GM23338 (cell line): ENCODE measurements around the gene PLIN4. TPM values are rescaled to one million over a fixed set of nuclear protein-coding genes. Genes with fewer than 3 reads are reported as not detected.
A peak's percentile ranks its signal among the peaks of the same experiment; 100 is the strongest.

Source experiments
- ATAC-seq: fragments of 200-7000 bp; cut with Tn5 transposase; 3 replicates; pipeline ENCODE4 v1.9.1; 2020
- DNase-seq: peaks from one replicate; pipeline ENCODE4 v3.0.0-alpha.2; 2015; ENCODE audit warnings: low spot score
- H2AFZ ChIP-seq: fragments of 200-600 bp; sonication (generic); 2 replicates; pipeline ENCODE4 v1.8.0; 2016; ENCODE audit warnings: antibody characterized with exemption, mild to moderate bottlenecking, moderate library complexity
- H3F3A ChIP-seq: fragments of 200-600 bp; sonication (generic); replicated peaks from 2 replicates; pipeline ENCODE4 v1.8.0; 2017; ENCODE audit warnings: antibody characterized with exemption, mixed run types, low read depth
- H3K27ac ChIP-seq: fragments of 200-600 bp; sonication (generic); 2 replicates; pipeline ENCODE4 v1.6.1; 2016; ENCODE audit warnings: low read depth
- H3K27me3 ChIP-seq: fragments of 200-600 bp; sonication (generic); 2 replicates; pipeline ENCODE4 v1.8.0; 2016; ENCODE audit warnings: mild to moderate bottlenecking, mixed run types, moderate library complexity; ENCODE audit not compliant: insufficient read depth
- H3K36me3 ChIP-seq: fragments of 200-600 bp; sonication (generic); 2 replicates; pipeline ENCODE4 v1.8.0; 2016; ENCODE audit warnings: mild to moderate bottlenecking; ENCODE audit not compliant: insufficient read depth
- H3K4me1 ChIP-seq: fragments of 200-600 bp; sonication (generic); 2 replicates; pipeline ENCODE4 v1.8.0; 2016; ENCODE audit warnings: mild to moderate bottlenecking, moderate library complexity; ENCODE audit not compliant: insufficient read depth
- H3K4me2 ChIP-seq: fragments of 200-600 bp; sonication (generic); 2 replicates; pipeline ENCODE4 v1.7.1; 2017; ENCODE audit warnings: mixed run types
- H3K4me3 ChIP-seq: fragments of 200-600 bp; sonication (generic); 2 replicates; pipeline ENCODE4 v1.6.1; 2016; ENCODE audit warnings: mixed run types
- H3K79me2 ChIP-seq: fragments of 200-600 bp; sonication (generic); replicated peaks from 2 replicates; pipeline ENCODE4 v1.8.0; 2017; ENCODE audit warnings: mild to moderate bottlenecking; ENCODE audit not compliant: insufficient read depth
- H3K9me2 ChIP-seq: fragments of 200-600 bp; sonication (generic); 2 replicates; pipeline ENCODE4 v1.8.0; 2017; ENCODE audit not compliant: insufficient read depth
- H4K20me1 ChIP-seq: fragments of 200-600 bp; sonication (generic); replicated peaks from 2 replicates; pipeline ENCODE4 v1.8.0; 2017; ENCODE audit warnings: mild to moderate bottlenecking; ENCODE audit not compliant: insufficient read depth
- H3K27ac Mint-ChIP-seq: 2 replicates; pipeline ENCODE4 v1.8.0; 2020; ENCODE audit warnings: inconsistent platforms, mild to moderate bottlenecking, moderate library complexity, mixed read lengths
- H3K27me3 Mint-ChIP-seq: 3 replicates; pipeline ENCODE4 v1.8.0; 2022; ENCODE audit warnings: low read depth, mild to moderate bottlenecking, moderate library complexity, mixed read lengths, inconsistent platforms; ENCODE audit not compliant: insufficient read depth, poor library complexity
- H3K36me3 Mint-ChIP-seq: 3 replicates; pipeline ENCODE4 v1.8.0; 2021; ENCODE audit warnings: low read depth, mild to moderate bottlenecking, inconsistent platforms, moderate library complexity, mixed read lengths
- H3K4me1 Mint-ChIP-seq: 3 replicates; pipeline ENCODE4 v1.8.0; 2020; ENCODE audit warnings: mild to moderate bottlenecking, inconsistent platforms, mixed read lengths
- H3K4me3 Mint-ChIP-seq: 3 replicates; pipeline ENCODE4 v1.8.0; 2021; ENCODE audit warnings: moderate library complexity, mild to moderate bottlenecking, inconsistent platforms, mixed read lengths
- H3K9me3 Mint-ChIP-seq: 3 replicates; pipeline ENCODE4 v1.8.0; 2020; ENCODE audit warnings: moderate library complexity, mild to moderate bottlenecking, inconsistent platforms, mixed read lengths
- CREB1 ChIP-seq: fragments of 250-450 bp; sonication (Bioruptor Pico); IDR thresholded peaks from 2 replicates; pipeline ENCODE4 v1.5.0; 2020; ENCODE audit warnings: low read depth, mild to moderate bottlenecking, moderate library complexity
- EZH2 ChIP-seq: fragments of 200-600 bp; sonication (generic); IDR thresholded peaks from one replicate; pipeline ENCODE4 v1.8.0; 2017; ENCODE audit warnings: antibody characterized with exemption, mild to moderate bottlenecking, low read depth; ENCODE audit not compliant: unreplicated experiment
- EZH2phosphoT487 ChIP-seq: fragments of 200-600 bp; sonication (generic); IDR thresholded peaks from one replicate; pipeline ENCODE4 v1.8.1; 2018; ENCODE audit warnings: antibody characterized with exemption; ENCODE audit not compliant: unreplicated experiment
- JUNB ChIP-seq: IDR thresholded peaks from one replicate; pipeline ENCODE4 v1.6.1; 2016; ENCODE audit warnings: antibody characterized with exemption; ENCODE audit not compliant: unreplicated experiment
- ZNF114 ChIP-seq: fragments of 250-450 bp; sonication (Bioruptor Pico); IDR thresholded peaks from 2 replicates; pipeline ENCODE4 v1.5.0; 2020; ENCODE audit warnings: mild to moderate bottlenecking, moderate library complexity
- ZNF331 ChIP-seq: fragments of 250-450 bp; sonication (Bioruptor Pico); IDR thresholded peaks from 2 replicates; pipeline ENCODE4 v1.5.0; 2020; ENCODE audit warnings: low read depth, mild to moderate bottlenecking, moderate library complexity
- polyA plus RNA-seq: library from polyadenylated mRNA; unstranded; fragments of >200 nt; fragmentation: Nextera tagmentation; extraction: Ambion mirVana; gene quantifications from 2 replicates; pipeline ENCODE4 v1.2.1, GENCODE V29; 2016
- total RNA-seq: library from RNA; depleted of rRNA; stranded (reverse); fragments of >200 nt; shearing (Covaris generic); gene quantifications from 2 replicates; pipeline ENCODE4 v1.2.3, GENCODE V29; 2014
- TF ChIP-seq, protein P1 (sequence below): IDR thresholded peaks from one replicate; pipeline ENCODE4 v1.6.1; 2018; ENCODE audit warnings: antibody characterized with exemption; ENCODE audit not compliant: unreplicated experiment
- TF ChIP-seq, protein P2 (sequence below), 2 experiments: fragments of 200-600 bp in 1 of 2; sonication (generic) in 1 of 2; conservative IDR thresholded peaks; 2 replicates each; pipeline versions ENCODE4 v1.5.1 to v1.6.1; 2016 to 2017; ENCODE audit warnings: antibody characterized with exemption in 2 of 2, low read depth in 2 of 2, mild to moderate bottlenecking in 2 of 2, moderate library complexity in 1 of 2

PLIN4 gene
- total and polyA plus RNA-seq, 2 experiments from 2014 or later = 0.19 to 0.59 TPM

DNA sequence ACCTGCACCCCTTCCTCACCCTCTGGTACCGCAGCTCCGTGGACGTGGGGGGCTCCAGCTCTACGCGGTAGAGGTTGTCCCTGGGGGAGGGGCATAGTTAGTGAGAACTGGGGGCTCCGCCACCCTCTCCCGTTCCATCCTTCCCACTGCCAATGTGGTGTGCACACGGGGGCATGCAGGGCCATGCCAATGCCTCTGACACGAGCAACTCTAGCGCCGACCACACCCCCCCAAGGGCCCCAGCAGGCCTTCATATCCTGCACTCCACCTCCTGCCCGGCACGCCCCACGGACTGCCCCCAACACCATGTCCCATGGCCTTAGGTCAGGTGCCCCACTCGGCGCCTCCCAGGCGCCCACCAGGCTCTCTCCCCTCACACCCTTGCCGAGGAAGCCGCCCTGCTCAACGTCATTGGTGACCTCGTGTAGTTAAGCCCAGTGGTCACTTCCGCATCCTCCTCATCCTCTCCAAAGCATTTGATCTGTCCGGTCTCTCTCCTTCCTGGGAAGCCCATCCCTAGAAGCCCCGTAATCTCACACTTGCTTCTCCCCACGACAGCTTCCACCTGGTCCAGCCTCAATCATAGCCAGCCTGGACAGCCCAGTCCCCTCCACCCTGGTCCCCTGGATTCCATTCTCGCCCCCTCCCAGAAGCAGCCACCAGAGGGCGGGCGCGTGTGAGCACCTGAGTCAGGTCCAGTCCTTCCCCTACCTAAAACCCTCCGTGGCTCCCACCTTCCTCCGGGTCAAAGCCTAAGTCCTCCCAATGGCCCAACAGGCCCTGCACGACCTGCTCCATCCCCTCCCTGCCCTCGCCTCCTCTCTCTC is 39.1 kb upstream of the PLIN4 start:
- H3K27me3 ChIP-seq = no peaks in the 10 kb centered on the region
- no peak overlapping the region for H3K4me2 ChIP-seq
- H3K4me1 Mint-ChIP-seq = peaks cover 7% of the 10 kb centered on the region; the same call in 2 of the 3 replicates
- no peak overlapping the region; the same call in 1 of the 2 replicates for H3K27ac Mint-ChIP-seq
- no peak overlapping the region; the same call in 2 of the 3 replicates for H3K4me3 Mint-ChIP-seq
- no peaks in the 10 kb centered on the region for H3K9me2 ChIP-seq
- peaks cover 4% of the 10 kb centered on the region for H3K36me3 ChIP-seq
- no peak overlapping the region for H3K27ac ChIP-seq
- TF ChIP-seq CREB1 (CRISPR knock-in tag) (no peak), ZNF331 (CRISPR knock-in tag) (no peak), EZH2 (no peak)
- TF ChIP-seq, protein P1, sequence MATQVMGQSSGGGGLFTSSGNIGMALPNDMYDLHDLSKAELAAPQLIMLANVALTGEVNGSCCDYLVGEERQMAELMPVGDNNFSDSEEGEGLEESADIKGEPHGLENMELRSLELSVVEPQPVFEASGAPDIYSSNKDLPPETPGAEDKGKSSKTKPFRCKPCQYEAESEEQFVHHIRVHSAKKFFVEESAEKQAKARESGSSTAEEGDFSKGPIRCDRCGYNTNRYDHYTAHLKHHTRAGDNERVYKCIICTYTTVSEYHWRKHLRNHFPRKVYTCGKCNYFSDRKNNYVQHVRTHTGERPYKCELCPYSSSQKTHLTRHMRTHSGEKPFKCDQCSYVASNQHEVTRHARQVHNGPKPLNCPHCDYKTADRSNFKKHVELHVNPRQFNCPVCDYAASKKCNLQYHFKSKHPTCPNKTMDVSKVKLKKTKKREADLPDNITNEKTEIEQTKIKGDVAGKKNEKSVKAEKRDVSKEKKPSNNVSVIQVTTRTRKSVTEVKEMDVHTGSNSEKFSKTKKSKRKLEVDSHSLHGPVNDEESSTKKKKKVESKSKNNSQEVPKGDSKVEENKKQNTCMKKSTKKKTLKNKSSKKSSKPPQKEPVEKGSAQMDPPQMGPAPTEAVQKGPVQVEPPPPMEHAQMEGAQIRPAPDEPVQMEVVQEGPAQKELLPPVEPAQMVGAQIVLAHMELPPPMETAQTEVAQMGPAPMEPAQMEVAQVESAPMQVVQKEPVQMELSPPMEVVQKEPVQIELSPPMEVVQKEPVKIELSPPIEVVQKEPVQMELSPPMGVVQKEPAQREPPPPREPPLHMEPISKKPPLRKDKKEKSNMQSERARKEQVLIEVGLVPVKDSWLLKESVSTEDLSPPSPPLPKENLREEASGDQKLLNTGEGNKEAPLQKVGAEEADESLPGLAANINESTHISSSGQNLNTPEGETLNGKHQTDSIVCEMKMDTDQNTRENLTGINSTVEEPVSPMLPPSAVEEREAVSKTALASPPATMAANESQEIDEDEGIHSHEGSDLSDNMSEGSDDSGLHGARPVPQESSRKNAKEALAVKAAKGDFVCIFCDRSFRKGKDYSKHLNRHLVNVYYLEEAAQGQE = no peak
- TF ChIP-seq, protein P2, sequence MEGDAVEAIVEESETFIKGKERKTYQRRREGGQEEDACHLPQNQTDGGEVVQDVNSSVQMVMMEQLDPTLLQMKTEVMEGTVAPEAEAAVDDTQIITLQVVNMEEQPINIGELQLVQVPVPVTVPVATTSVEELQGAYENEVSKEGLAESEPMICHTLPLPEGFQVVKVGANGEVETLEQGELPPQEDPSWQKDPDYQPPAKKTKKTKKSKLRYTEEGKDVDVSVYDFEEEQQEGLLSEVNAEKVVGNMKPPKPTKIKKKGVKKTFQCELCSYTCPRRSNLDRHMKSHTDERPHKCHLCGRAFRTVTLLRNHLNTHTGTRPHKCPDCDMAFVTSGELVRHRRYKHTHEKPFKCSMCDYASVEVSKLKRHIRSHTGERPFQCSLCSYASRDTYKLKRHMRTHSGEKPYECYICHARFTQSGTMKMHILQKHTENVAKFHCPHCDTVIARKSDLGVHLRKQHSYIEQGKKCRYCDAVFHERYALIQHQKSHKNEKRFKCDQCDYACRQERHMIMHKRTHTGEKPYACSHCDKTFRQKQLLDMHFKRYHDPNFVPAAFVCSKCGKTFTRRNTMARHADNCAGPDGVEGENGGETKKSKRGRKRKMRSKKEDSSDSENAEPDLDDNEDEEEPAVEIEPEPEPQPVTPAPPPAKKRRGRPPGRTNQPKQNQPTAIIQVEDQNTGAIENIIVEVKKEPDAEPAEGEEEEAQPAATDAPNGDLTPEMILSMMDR (conservative IDR thresholded peaks at IDR 0.05; ENCODE audit: low read depth in 2 of 2) = peak; percentile 50 to 62
- H3K9me3 Mint-ChIP-seq = no peaks in the 10 kb centered on the region
- ATAC-seq = peak; percentile 42
- no peaks in the 10 kb centered on the region for H3K79me2 ChIP-seq
- H3K4me3 ChIP-seq = no peak overlapping the region
- peaks cover 17% of the 10 kb centered on the region for H4K20me1 ChIP-seq
- H2AFZ ChIP-seq = no peak overlapping the region
- peaks cover 9% of the 10 kb centered on the region; the same call in 1 of the 2 replicates for H3F3A ChIP-seq
- no peaks in the 10 kb centered on the region; the same call in 1 of the 2 replicates for H3K4me1 ChIP-seq
- peak; percentile 48 for DNase-seq
- H3K36me3 Mint-ChIP-seq = peaks cover 31% of the 10 kb centered on the region
- peaks cover 18% of the 10 kb centered on the region for H3K27me3 Mint-ChIP-seq

DNA sequence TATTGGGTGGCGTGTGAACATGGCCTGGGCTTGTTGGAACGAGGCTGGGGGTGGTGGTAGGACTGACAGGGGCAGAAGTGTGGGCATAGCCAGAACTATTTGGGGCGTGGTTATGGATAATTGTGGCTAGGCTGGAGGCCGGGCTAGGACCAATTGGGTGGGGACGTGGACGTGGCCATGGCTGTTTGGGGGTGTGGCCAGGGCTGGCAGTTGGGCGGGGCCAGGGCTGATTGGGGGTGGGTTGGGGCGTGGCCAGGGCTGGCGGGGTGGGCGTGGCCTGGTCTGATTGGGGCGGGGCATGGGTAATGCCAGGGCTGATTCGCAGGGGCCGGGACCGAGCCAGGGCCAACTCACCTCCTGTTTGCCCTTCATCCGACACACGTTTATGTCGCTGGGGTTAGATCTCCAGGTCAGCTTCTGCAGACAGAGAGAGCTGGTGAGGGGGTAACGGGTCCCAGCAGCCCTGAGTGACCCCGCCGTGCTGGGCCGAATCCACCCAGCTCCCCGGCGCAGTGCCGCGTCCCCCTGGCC is 38.4 kb upstream of the PLIN4 start:
- Histone ChIP-seq H3K4me2 (no peak overlapping the region), H4K20me1 (peaks cover 17% of the 10 kb centered on the region), H3K4me3 (no peak overlapping the region), H3K36me3 (peaks cover 4% of the 10 kb centered on the region), H3K4me1 (no peaks in the 10 kb centered on the region; the same call in 1 of the 2 replicates), H3K9me2 (no peaks in the 10 kb centered on the region), H3F3A (peaks cover 9% of the 10 kb centered on the region; the same call in 1 of the 2 replicates), H2AFZ (no peak overlapping the region), H3K27ac (no peak overlapping the region), H3K79me2 (no peaks in the 10 kb centered on the region), H3K27me3 (no peaks in the 10 kb centered on the region)
- no peak overlapping the region for H3K4me3 Mint-ChIP-seq
- peaks cover 7% of the 10 kb centered on the region; the same call in 2 of the 3 replicates for H3K4me1 Mint-ChIP-seq
- peaks cover 20% of the 10 kb centered on the region for H3K27me3 Mint-ChIP-seq
- peaks cover 38% of the 10 kb centered on the region for H3K36me3 Mint-ChIP-seq
- peak; percentile 80 for DNase-seq
- ATAC-seq = peak; percentile 77
- H3K9me3 Mint-ChIP-seq = no peaks in the 10 kb centered on the region
- no peak overlapping the region for H3K27ac Mint-ChIP-seq
- TF ChIP-seq ZNF114 (CRISPR knock-in tag) (no peak), JUNB (no peak), EZH2phosphoT487 (no peak)
- TF ChIP-seq, protein P2 (conservative IDR thresholded peaks at IDR 0.05; ENCODE audit: low read depth in 2 of 2) = no peak
- TF ChIP-seq, protein P1 = no peak
